Measurements from ENCODE around the gene SCCPDH. TPM values are rescaled to one million over a fixed set of nuclear protein-coding genes. Genes with fewer than 3 reads are reported as not detected.
A peak's percentile ranks its signal among the peaks of the same experiment; 100 is the strongest.

The SCCPDH gene
- polyA plus RNA-seq, 6 donors from 2014 or later, result 5.6 to 13.4 (median 10.7) TPM

DNA sequence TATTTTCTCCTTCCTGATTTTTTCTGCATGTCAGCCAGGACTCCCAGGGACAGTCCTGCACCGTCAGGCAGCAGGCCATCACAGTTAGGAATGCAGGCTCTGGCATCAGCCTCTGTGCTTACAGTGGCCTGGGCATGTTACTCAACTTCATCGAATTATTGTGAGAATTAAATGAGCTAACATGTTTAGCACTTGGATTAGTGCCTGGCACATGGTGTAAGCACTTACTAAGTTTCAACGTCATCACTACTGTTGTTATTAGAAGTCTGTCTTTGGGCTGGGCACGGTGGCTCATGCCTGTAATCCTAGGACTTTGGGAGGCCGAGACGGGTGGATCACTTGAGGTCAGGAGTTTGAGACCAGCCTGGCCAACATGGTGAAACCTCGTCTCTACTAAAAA, 45.1 kb downstream of the SCCPDH start:
- Mint-ChIP-seq H3K4me1 (peaks cover 0 to 11% (median 10%) of the 10 kb centered on the region in 3 donors), H3K4me3 (no peak overlapping the region), H3K36me3 (peaks cover 0 to 3% of the 10 kb centered on the region in 2 donors), H3K27me3 (no peaks in the 10 kb centered on the region), H3K27ac (no peak overlapping the region), H3K9me3 (peaks cover 0 to 3% (median 0%) of the 10 kb centered on the region in 7 donors)
- DNase-seq (no peak), ATAC-seq (ENCODE audit: low read depth in 2 of 2) (no peak)

DNA sequence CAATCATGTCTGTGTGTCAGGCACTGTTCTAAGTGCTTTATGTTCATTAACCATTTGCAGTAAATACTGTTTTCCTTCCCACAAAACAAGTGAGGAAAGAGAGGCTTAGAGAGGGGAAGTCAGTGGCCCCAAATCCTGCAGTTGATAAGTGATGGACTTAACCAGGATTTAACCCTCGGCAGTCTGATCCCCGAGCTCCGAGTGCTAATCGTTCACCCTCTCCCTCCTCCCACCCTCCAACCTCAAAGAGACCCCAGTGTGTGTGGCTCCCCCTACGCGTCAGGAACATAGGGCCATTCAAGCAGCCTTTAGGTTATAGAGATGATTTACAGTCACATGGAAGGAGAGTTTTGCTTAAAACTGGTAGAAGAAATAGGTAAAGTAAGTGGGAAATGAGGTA, 47.2 kb downstream of the SCCPDH start:
- peaks cover 0 to 3% (median 0%) of the 10 kb centered on the region in 7 donors for H3K9me3 Mint-ChIP-seq
- ATAC-seq (ENCODE audit: low read depth in 2 of 2), result no peak
- peaks cover 0 to 11% (median 10%) of the 10 kb centered on the region in 3 donors for H3K4me1 Mint-ChIP-seq
- H3K36me3 Mint-ChIP-seq, result peaks cover 7 to 15% of the 10 kb centered on the region in 2 donors
- no peak overlapping the region for H3K27ac Mint-ChIP-seq
- H3K27me3 Mint-ChIP-seq, result no peaks in the 10 kb centered on the region
- no peak for DNase-seq
- H3K4me3 Mint-ChIP-seq, result no peak overlapping the region

DNA sequence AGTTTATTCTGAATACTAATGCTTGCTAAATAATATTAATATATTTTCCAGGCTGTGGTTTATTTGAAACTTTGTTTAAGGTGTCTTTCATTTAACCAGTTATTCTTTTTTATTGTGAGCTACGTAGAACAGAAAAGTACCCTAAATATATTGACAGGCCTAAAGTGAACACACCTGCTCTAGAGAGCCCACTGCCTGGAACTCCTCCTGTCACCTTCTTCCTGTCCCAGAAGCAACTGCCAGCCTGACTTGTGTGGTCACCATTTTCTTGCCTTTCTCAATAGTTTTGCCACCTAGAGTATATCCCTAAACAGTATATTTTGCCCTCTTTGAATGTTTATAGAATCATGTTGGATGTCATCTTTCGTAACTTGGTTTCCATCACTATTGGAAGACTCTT, 48.5 kb downstream of the SCCPDH start:
- ATAC-seq (ENCODE audit: low read depth in 2 of 2) (no peak), DNase-seq (no peak)
- Mint-ChIP-seq H3K9me3 (peaks cover 0 to 3% (median 0%) of the 10 kb centered on the region in 7 donors), H3K27ac (peak overlapping the region in 1 of 6 donors; percentile 8), H3K4me3 (peak overlapping the region in 1 of 8 donors; percentile 8), H3K4me1 (peaks cover 0 to 11% (median 10%) of the 10 kb centered on the region in 3 donors), H3K27me3 (no peaks in the 10 kb centered on the region), H3K36me3 (peaks cover 7 to 18% of the 10 kb centered on the region in 2 donors)

DNA sequence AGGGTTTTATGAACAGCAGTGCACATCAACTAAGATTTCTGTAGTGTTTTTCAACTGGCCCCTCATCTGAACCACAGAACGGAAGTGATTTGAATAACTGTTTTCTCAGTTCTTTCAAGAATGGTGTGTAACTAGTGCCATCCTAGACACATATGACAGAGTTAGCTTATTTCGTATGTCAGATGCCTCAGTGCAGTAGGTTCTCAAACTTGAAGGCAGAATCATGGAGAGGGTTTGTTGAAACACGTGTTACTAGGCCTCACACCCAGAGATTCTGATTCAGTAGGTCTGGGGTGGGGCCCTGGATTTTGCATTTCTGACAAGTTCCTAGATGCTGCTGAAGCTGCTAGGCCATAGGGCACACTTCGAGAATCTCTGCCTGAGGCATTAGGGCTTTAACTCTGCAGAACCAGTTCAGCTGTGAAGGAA, 49.0 kb downstream of the SCCPDH start:
- no peaks in the 10 kb centered on the region for H3K27me3 Mint-ChIP-seq
- peaks cover 0 to 3% (median 0%) of the 10 kb centered on the region in 7 donors for H3K9me3 Mint-ChIP-seq
- DNase-seq (no peak), ATAC-seq (ENCODE audit: low read depth in 2 of 2) (peak; percentile 41 to 79)
- peaks cover 0 to 11% (median 10%) of the 10 kb centered on the region in 3 donors for H3K4me1 Mint-ChIP-seq
- peak overlapping the region in 3 of 8 donors; percentile 8 to 72 (median 13) for H3K4me3 Mint-ChIP-seq
- H3K36me3 Mint-ChIP-seq, result peaks cover 7 to 18% of the 10 kb centered on the region in 2 donors
- H3K27ac Mint-ChIP-seq, result peak overlapping the region in 2 of 6 donors; percentile 8 to 57

DNA sequence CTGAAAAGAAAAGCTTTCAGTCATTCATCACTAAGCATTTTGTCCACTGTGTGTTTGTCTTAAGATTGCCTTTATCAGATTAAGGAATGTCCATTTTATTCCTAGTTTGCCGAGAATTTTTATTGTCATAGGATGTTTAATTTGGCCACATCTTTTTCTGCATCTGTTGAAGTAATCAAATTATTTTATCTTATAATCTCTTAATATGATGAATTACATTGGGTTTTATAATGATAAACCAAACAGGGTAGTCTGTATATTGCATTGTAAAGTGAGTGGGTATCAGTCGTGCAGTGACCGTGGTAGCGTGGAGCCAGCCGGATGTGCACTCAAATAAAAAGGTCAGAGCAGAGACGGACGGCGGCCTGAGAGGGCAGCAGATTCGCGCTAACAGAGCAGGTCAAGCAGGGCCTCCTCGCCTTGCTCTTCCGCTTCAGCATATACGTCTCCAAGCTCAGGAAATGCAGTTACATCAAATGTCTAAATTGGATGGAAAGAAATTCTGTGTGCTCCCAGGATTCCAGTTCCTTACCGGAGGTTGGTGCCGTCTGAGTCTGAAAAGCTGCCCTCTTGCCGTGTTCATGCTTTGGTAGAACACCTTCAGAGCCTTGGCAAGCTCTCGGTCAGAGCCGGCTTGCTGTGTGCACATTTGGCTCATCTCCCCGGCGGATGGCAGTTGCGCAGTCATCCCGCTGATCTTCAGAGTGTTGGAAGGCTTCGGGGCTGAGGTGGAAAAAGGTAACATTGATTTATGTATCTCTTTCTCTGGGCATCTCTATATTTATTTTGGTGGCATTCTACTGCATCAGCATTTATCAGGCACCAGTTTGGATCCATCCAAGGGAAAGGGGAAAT, 51.5 kb downstream of the SCCPDH start:
- Mint-ChIP-seq H3K9me3 (peaks cover 0 to 3% (median 0%) of the 10 kb centered on the region in 7 donors), H3K4me3 (no peak overlapping the region), H3K4me1 (peaks cover 0 to 11% (median 10%) of the 10 kb centered on the region in 3 donors), H3K27ac (no peak overlapping the region), H3K36me3 (peaks cover 7 to 18% of the 10 kb centered on the region in 2 donors), H3K27me3 (peaks cover 0 to 4% (median 3%) of the 10 kb centered on the region in 3 donors)
- no peak for DNase-seq
- no peak for ATAC-seq (ENCODE audit: low read depth in 2 of 2)

DNA sequence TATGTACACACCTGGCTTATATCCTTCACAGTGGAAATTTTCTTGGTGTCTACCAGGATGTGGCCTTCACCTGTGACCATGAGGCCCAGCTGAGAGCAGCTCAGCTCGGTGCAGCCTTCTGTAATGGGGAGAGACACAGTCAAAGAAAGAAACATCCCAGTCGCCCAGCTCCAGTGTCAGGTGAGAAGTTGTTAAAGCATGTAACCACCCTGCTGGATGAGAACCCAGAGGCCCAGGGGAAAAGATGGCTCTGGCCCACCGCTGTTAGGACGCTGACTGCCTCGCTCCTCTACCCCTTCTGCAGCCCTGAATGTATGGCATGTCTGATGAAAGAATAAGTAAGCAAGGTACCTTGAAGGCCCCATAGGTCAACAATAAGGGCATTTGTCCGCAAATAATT, 52.7 kb downstream of the SCCPDH start:
- ATAC-seq (ENCODE audit: low read depth in 2 of 2) (no peak), DNase-seq (no peak)
- Mint-ChIP-seq H3K9me3 (peaks cover 0 to 3% (median 0%) of the 10 kb centered on the region in 7 donors), H3K27ac (peak overlapping the region in 2 of 6 donors; percentile 6 to 72), H3K36me3 (peaks cover 7 to 18% of the 10 kb centered on the region in 2 donors), H3K4me1 (peaks cover 0 to 11% (median 10%) of the 10 kb centered on the region in 3 donors), H3K4me3 (no peak overlapping the region), H3K27me3 (peaks cover 0 to 10% (median 6%) of the 10 kb centered on the region in 3 donors)

DNA sequence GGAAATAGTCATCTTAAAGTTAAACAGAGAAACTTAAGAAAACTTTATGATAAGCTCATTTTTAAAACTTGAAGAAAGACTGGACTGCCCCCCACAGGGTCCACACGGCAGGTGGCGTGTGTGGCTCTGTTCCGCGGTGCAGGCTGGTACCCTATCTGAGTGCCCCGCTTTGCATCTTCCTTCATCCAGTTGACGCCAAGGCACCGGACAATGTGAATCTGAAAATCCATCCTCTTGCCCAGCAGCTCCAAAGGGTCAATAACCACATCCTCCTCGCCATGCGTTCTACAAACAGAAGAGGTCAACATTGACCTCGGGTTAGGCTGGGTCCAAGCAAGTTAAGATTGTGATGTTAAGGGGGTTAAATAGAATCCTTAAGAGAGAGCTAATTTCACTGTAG, 54.5 kb downstream of the SCCPDH start:
- peaks cover 4 to 11% (median 8%) of the 10 kb centered on the region in 3 donors for H3K4me1 Mint-ChIP-seq
- H3K27ac Mint-ChIP-seq, result no peak overlapping the region
- peaks cover 0 to 2% (median 0%) of the 10 kb centered on the region in 7 donors for H3K9me3 Mint-ChIP-seq

DNA sequence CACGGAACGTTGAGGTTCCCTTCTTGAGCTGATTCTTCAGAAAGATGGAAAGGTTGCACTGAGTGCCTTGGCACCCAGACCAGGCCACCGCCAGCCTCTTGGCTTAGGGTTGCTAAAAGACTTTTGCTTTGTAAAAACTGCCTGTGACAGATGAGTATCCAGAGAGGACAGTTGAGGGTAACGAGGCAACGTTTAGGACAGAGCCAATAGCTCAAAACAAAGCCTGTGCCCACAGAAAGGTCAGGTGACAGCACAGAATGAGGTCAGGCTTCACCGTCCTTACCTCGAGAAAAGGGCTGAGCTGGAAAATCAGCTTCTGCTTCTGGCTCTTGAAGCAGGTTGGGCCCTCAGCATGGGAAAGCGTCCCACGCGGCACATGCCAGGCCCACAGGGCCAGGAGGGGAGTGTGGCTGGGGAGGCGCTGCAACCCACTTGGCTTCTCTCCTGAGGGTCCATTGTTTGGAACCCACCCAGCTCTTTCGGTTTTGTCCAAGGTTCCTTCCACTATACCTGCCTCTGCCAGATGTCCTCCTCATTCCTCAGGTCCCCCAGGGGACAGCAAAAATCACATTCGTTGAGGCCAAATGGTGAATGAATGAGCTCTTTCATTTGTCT, 55.5 kb downstream of the SCCPDH start:
- no peak for DNase-seq
- H3K36me3 Mint-ChIP-seq, result peaks cover under 1 to 16% of the 10 kb centered on the region in 2 donors

More for the DNA sequence above, 54.5 kb downstream of the SCCPDH start:
- Mint-ChIP-seq H3K36me3 (peaks cover 7 to 18% of the 10 kb centered on the region in 2 donors), H3K4me3 (no peak overlapping the region), H3K27me3 (peaks cover 10 to 20% (median 13%) of the 10 kb centered on the region in 3 donors)
- DNase-seq (no peak), ATAC-seq (ENCODE audit: low read depth in 2 of 2) (no peak)

DNA sequence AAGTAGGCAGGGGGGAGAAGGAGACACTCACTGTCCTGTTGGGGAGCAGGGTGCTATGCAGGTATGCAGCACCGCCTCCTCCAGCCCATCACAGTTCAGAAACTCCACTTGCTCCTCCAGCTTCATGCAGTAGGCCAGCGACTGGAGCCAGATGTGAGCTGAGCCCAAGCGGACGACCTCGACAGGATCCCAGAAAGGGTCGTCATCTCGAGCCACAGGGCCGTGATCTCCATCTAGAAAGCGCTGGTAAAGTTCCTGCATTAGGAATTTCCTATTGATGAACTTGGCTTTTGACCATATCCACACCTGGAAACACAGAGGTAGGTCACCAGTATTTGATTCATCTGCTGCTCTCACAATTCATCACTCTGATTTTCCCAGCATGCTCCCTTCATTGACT, 56.1 kb downstream of the SCCPDH start:
- Mint-ChIP-seq H3K4me3 (no peak overlapping the region), H3K27ac (no peak overlapping the region)
- ATAC-seq (ENCODE audit: low read depth in 2 of 2), result no peak

More for the DNA sequence above, 55.5 kb downstream of the SCCPDH start:
- Mint-ChIP-seq H3K9me3 (peaks cover 0 to 2% (median 0%) of the 10 kb centered on the region in 7 donors), H3K4me3 (no peak overlapping the region), H3K27ac (no peak overlapping the region), H3K27me3 (peaks cover 16 to 28% (median 17%) of the 10 kb centered on the region in 3 donors), H3K4me1 (peaks cover 4 to 18% (median 17%) of the 10 kb centered on the region in 3 donors)
- ATAC-seq (ENCODE audit: low read depth in 2 of 2), result no peak

DNA sequence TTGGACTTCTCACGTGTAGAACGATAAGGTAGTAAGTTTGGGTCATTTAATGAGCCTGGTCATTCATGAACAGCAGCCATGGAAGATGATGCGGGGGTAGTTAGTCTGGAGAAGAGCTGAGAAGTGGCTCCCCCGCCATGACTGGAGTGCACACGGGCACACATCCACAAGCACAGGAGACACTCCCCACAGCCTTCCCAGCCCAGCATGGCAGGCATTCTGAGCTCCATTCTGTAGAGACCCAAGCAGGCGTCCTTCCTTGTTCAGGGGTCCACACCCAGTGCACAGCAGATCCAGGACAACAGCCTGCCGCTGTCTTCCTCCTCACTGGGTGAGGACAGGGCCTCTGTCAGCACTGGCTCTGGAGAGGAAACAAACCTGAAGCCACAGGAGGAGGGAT, 57.0 kb downstream of the SCCPDH start:
- ATAC-seq (ENCODE audit: low read depth in 2 of 2) (no peak), DNase-seq (no peak)
- peaks cover 0 to 5% of the 10 kb centered on the region in 2 donors for H3K36me3 Mint-ChIP-seq
- peaks cover 0 to 2% (median 0%) of the 10 kb centered on the region in 7 donors for H3K9me3 Mint-ChIP-seq
- H3K4me3 Mint-ChIP-seq, result no peak overlapping the region
- H3K27me3 Mint-ChIP-seq, result peaks cover 17 to 30% (median 20%) of the 10 kb centered on the region in 3 donors
- peaks cover 11 to 25% (median 25%) of the 10 kb centered on the region in 3 donors for H3K4me1 Mint-ChIP-seq
- H3K27ac Mint-ChIP-seq, result no peak overlapping the region

More for the DNA sequence above, 56.1 kb downstream of the SCCPDH start:
- peaks cover 10 to 24% (median 23%) of the 10 kb centered on the region in 3 donors for H3K4me1 Mint-ChIP-seq
- peaks cover 0 to 2% (median 0%) of the 10 kb centered on the region in 7 donors for H3K9me3 Mint-ChIP-seq
- DNase-seq, result no peak
- peaks cover 17 to 30% (median 19%) of the 10 kb centered on the region in 3 donors for H3K27me3 Mint-ChIP-seq
- peaks cover 0 to 14% of the 10 kb centered on the region in 2 donors for H3K36me3 Mint-ChIP-seq

DNA sequence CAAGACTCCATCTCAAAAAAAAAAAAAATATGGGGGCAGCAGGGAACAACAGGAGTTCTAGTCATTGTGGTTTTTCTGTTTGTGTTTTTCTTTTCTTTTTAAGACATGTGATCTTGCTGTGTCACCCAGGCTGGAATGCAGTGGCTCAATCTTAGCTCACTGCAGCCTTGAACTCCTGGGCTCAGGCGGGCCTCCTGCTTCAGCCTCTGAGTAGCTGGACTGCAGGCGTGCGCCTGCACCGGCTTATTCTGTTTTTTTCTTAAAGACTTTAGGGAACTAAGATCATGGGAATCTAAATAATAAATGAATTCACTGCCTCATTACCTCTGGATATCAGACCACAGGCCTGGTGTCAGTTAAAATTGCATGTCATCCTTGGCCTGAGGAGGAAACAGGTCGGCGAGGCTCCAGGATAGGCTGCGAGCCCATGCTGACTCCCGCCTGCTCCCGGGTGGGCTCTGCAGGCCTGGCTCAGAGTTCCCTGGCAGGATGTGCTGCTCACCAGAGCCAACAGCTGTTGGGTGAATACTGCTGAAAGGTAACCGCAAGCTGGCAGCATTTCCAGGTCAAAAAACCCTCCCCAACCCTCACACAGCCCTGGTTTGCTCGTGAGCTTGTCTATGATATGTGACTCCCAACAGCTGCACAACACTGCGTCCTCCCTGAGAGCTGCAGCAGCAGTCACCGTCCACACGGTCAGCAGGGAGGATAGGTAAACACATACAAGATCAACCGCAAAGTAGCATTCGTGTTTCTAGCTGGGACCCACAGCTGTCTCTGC, 58.1 kb downstream of the SCCPDH start:
- Mint-ChIP-seq H3K4me1 (peaks cover 11 to 25% (median 25%) of the 10 kb centered on the region in 3 donors), H3K36me3 (no peaks in the 10 kb centered on the region), H3K27ac (peak overlapping the region in 1 of 6 donors; percentile 69), H3K27me3 (peaks cover 17 to 30% (median 20%) of the 10 kb centered on the region in 3 donors), H3K9me3 (no peaks in the 10 kb centered on the region), H3K4me3 (no peak overlapping the region)
- DNase-seq (no peak), ATAC-seq (ENCODE audit: low read depth in 2 of 2) (no peak)

DNA sequence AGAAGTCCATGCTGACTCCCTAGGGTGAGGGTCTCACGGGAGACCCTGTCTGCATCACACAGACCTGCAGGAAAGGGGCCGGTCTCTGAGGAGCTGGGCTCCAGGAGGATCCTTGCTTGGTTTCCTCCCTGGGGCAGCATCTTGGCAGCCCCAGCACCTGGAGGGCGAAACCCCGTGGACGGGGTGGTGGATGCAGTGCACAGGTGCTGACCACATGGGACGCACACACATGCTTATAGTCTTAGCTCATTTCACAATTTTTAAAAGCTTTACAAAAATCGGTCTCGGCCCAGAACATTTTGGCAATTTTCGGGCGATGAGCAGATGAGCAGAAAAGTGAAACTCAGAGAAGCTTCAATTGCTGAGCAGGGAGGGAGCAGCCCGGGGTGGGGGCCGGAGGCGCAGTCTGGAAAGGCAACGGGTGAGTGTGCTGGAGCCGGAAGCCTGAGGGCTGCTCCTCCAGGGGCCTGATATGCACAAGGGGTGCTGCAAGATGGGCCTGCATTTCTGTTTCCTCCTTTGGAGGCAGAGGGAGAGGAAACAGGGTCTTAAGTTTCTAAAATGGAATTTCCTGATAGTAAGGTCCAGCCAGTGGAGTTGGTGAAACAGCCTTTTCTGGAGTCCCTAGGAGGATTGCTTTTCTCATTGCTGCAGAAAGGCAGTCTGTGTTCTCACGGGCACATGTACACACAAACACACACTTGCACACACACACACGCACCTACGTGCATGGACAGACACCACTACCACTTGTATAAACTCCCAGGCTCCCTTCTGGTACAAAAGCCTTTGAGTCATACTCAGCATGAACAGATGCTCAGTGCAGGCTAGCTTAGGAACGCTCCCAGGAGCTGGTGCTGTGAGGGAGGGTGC, 60.6 kb downstream of the SCCPDH start:
- H3K27me3 Mint-ChIP-seq, result peaks cover 24 to 37% (median 28%) of the 10 kb centered on the region in 3 donors
- H3K9me3 Mint-ChIP-seq, result no peaks in the 10 kb centered on the region
- no peaks in the 10 kb centered on the region for H3K36me3 Mint-ChIP-seq
- peaks cover 11 to 30% (median 30%) of the 10 kb centered on the region in 3 donors for H3K4me1 Mint-ChIP-seq
- DNase-seq, result no peak
- H3K4me3 Mint-ChIP-seq, result peak overlapping the region; percentile 18 to 89 (median 74)
- ATAC-seq (ENCODE audit: low read depth in 2 of 2), result peak; percentile 37 to 60
- H3K27ac Mint-ChIP-seq, result peak overlapping the region in 3 of 6 donors; percentile 5 to 83 (median 20)
